Glutamatergic neuron (in vitro differentiated cells): ENCODE results near the gene YJU2. TPM values are rescaled to one million over a fixed set of nuclear protein-coding genes. Genes with fewer than 3 reads are reported as not detected.
A peak's percentile ranks its signal among the peaks of the same experiment; 100 is the strongest.
"Not testable (repeated sequence)": the region's sequence is repeated elsewhere in the genome, so short reads cannot be mapped to it uniquely, and the experiment has no call there.

Source experiments
- DNase-seq: peaks from one replicate; pipeline ENCODE4 v3.0.0; 2022
- H3K27ac Mint-ChIP-seq: one replicate; pipeline ENCODE4 v1.8.0; 2020; ENCODE audit warnings: mild to moderate bottlenecking, mixed read lengths, inconsistent platforms; ENCODE audit not compliant: unreplicated experiment
- H3K27me3 Mint-ChIP-seq: one replicate; pipeline ENCODE4 v1.8.0; 2020; ENCODE audit warnings: mild to moderate bottlenecking, moderate library complexity, mixed read lengths, inconsistent platforms; ENCODE audit not compliant: unreplicated experiment
- H3K36me3 Mint-ChIP-seq: one replicate; pipeline ENCODE4 v1.8.0; 2020; ENCODE audit warnings: mild to moderate bottlenecking, mixed read lengths, inconsistent platforms; ENCODE audit not compliant: unreplicated experiment
- H3K4me1 Mint-ChIP-seq: one replicate; pipeline ENCODE4 v1.8.0; 2020; ENCODE audit warnings: mild to moderate bottlenecking, low read depth, mixed read lengths, inconsistent platforms; ENCODE audit not compliant: unreplicated experiment
- H3K4me3 Mint-ChIP-seq: one replicate; pipeline ENCODE4 v1.8.0; 2020; ENCODE audit warnings: mild to moderate bottlenecking, mixed read lengths, inconsistent platforms; ENCODE audit not compliant: unreplicated experiment
- H3K9me3 Mint-ChIP-seq: one replicate; pipeline ENCODE4 v1.8.0; 2020; ENCODE audit warnings: mild to moderate bottlenecking, moderate library complexity, mixed read lengths, inconsistent platforms; ENCODE audit not compliant: unreplicated experiment
- CTCF ChIP-seq: fragments of 200-600 bp; sonication (generic); IDR thresholded peaks from one replicate; pipeline ENCODE4 v1.5.0; 2021; ENCODE audit not compliant: partially characterized antibody, unreplicated experiment
- total RNA-seq: library from RNA; stranded (reverse); fragmentation: NEBNext Ultra II Directional; extraction: Animal tissue kit (Norgen Biotek cat#: 25700); gene quantifications from one replicate; pipeline ENCODE4 v1.2.1, GENCODE V29; 2021; ENCODE audit not compliant: unreplicated experiment

Gene YJU2
- total RNA-seq, 1 donor from 2014 or later: 18.7 TPM

- peak; percentile 51 for DNase-seq
- Mint-ChIP-seq H3K27me3 (peaks cover 6% of the 10 kb centered on the region), H3K9me3 (no peaks in the 10 kb centered on the region)
Observed at GRCh38 chr19:4272894-4273293, 26.0 kb downstream of the YJU2 start.

GRCh38 chr19:4274321-4274686, 27.4 kb downstream of the YJU2 start:
- H3K4me1 Mint-ChIP-seq, H3K4me3 Mint-ChIP-seq, DNase-seq, H3K36me3 Mint-ChIP-seq, H3K27ac Mint-ChIP-seq, H3K27me3 Mint-ChIP-seq, H3K9me3 Mint-ChIP-seq: not testable (repeated sequence)

More at GRCh38 chr19:4272894-4273293, 26.0 kb downstream of the YJU2 start:
- TF ChIP-seq CTCF: no peak
- Mint-ChIP-seq H3K36me3 (no peaks in the 10 kb centered on the region), H3K4me1 (peaks cover 3% of the 10 kb centered on the region), H3K27ac (no peak overlapping the region), H3K4me3 (no peak overlapping the region)

- Mint-ChIP-seq H3K4me1 (peaks cover 3% of the 10 kb centered on the region), H3K27ac (peak overlapping the region; percentile 91), H3K36me3 (no peaks in the 10 kb centered on the region), H3K27me3 (peaks cover 12% of the 10 kb centered on the region), H3K4me3 (peak overlapping the region; percentile 78), H3K9me3 (peaks cover 7% of the 10 kb centered on the region)
- TF ChIP-seq CTCF: no peak
- DNase-seq: peak; percentile 43
Observed at GRCh38 chr19:4277191-4277696, 30.4 kb downstream of the YJU2 start.

- DNase-seq: peak; percentile 52
- H3K27ac Mint-ChIP-seq: peak overlapping the region; percentile 98
- H3K4me1 Mint-ChIP-seq: peaks cover 3% of the 10 kb centered on the region
- H3K4me3 Mint-ChIP-seq: peak overlapping the region; percentile 93
- H3K9me3 Mint-ChIP-seq: peaks cover 7% of the 10 kb centered on the region
- TF ChIP-seq CTCF: no peak
- H3K27me3 Mint-ChIP-seq: peaks cover 12% of the 10 kb centered on the region
- H3K36me3 Mint-ChIP-seq: no peaks in the 10 kb centered on the region
Observed at GRCh38 chr19:4278010-4278409, 31.1 kb downstream of the YJU2 start.

- DNase-seq: peak; percentile 87
- H3K27ac Mint-ChIP-seq: peak within 1 kb of the TSS; percentile 98
- peaks cover 3% of the 10 kb centered on the region for H3K4me1 Mint-ChIP-seq
- H3K27me3 Mint-ChIP-seq: peaks cover 12% of the 10 kb centered on the region
- H3K9me3 Mint-ChIP-seq: peaks cover 7% of the 10 kb centered on the region
- peak; percentile 14 for TF ChIP-seq CTCF
- H3K4me3 Mint-ChIP-seq: peak within 1 kb of the TSS; percentile 93
- H3K36me3 Mint-ChIP-seq: no peaks in the 10 kb centered on the region
Observed at GRCh38 chr19:4278419-4279266, 31.8 kb downstream of the YJU2 start, which contains the start of gene SHD. Gene SHD (plus strand): TSS chr19:4279266. CDS start chr19:4280064, 798 bp downstream.
